Astrocyte of the cerebellum (primary cell): ENCODE data around the gene ARID4B.
A peak's percentile ranks its signal among the peaks of the same experiment; 100 is the strongest.
"Not testable (repeated sequence)": the region's sequence is repeated elsewhere in the genome, so short reads cannot be mapped to it uniquely, and the experiment has no call there.

Experiments
- DNase-seq: peaks from one replicate; pipeline ENCODE4 v3.0.0-alpha.2; 2011; ENCODE audit warnings: low read depth
- H3K4me3 ChIP-seq: 2 replicates; pipeline ENCODE4 v1.5.1; 2011; ENCODE audit warnings: mild to moderate bottlenecking, low read depth, low read length, moderate library complexity
- CTCF ChIP-seq: IDR thresholded peaks from 2 replicates; pipeline ENCODE4 v1.5.1; 2012; ENCODE audit warnings: low read length, low read depth, moderate library complexity, mild to moderate bottlenecking; ENCODE audit errors: missing control alignments
- in situ Hi-C: cut with HindIII; loops from 2 replicates; pipeline ENCODE4 v1.10.0; 2017; ENCODE audit warnings: low sequenced_read_pairs

Gene ARID4B

GRCh38 chr1:235264327-235264726 is 63.7 kb downstream of the ARID4B start:
- no peak for TF ChIP-seq CTCF
- no peak overlapping the region for H3K4me3 ChIP-seq
- DNase-seq = no peak
- in situ Hi-C loops = no loop called here

GRCh38 chr1:235262539-235262938 is 65.4 kb downstream of the ARID4B start:
- H3K4me3 ChIP-seq = no peak overlapping the region
- no peak for TF ChIP-seq CTCF
- in situ Hi-C loops = no loop called here
- no peak for DNase-seq

GRCh38 chr1:235261243-235261642 is 66.7 kb downstream of the ARID4B start:
- no peak for DNase-seq
- no peak overlapping the region for H3K4me3 ChIP-seq
- TF ChIP-seq CTCF = no peak
- in situ Hi-C loops = no loop called here

- DNase-seq = no peak
- in situ Hi-C loops = no loop called here
- H3K4me3 ChIP-seq = no peak overlapping the region
- no peak for TF ChIP-seq CTCF
Observed at GRCh38 chr1:235259133-235259778, 68.7 kb downstream of the ARID4B start.

GRCh38 chr1:235258068-235258467 is 69.9 kb downstream of the ARID4B start:
- in situ Hi-C loops, DNase-seq, H3K4me3 ChIP-seq: not testable (repeated sequence)

- DNase-seq = no peak
- no peak overlapping the region for H3K4me3 ChIP-seq
- in situ Hi-C loops = no loop called here
- TF ChIP-seq CTCF = no peak
Observed at GRCh38 chr1:235254721-235255120, 73.3 kb downstream of the ARID4B start.

- in situ Hi-C loops = no loop called here
- no peak overlapping the region for H3K4me3 ChIP-seq
- DNase-seq = peak; percentile 67
- TF ChIP-seq CTCF = peak; percentile 90
Observed at GRCh38 chr1:235253219-235253962, 74.6 kb downstream of the ARID4B start.
